LNCAP (cell line): ENCODE results near the gene IKZF3.

Source experiments
- CTCF ChIP-seq: fragments of 450-650 bp; IDR thresholded peaks from 2 replicates; pipeline ENCODE4 v1.5.1; 2017; ENCODE audit warnings: mild to moderate bottlenecking

IKZF3 gene

DNA sequence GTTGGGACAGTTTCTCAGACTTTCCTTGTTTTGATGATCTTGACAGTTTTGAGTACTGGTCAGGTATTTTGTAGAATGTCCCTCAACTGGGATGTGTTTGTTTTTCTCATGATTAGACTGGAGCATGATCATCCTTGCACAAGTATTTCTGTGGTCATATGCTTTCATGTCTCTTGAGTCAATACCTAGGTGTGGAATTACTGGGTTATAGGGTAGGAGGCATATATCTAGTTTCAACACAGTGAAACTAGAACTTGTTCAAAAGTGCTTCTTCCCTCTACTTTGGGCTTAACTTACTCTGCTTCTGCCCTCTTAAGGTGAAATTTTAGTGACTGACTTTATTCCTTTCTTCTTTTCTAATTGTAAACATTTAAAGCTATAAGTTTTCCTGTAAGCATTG is 30.1 kb downstream of the IKZF3 start:
- TF ChIP-seq CTCF = no peak

DNA sequence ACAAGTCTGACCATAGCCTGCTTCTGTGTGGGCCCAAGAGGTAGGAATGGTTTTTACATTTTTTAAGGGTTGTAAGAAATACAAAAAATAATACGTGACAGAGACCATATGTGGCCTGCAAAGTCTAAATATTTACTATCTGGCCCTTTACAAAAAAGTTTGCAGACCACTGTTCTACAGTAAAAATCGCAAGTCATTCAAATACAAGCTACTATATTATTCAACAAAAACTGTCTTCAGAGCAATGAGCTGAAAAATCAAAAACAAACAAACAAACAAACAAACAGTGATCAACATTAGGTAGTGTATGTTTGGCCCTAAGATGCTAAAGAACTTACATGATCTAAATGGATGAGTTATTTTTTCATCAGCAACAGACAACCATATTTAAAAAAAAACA is 32.5 kb downstream of the IKZF3 start:
- no peak for TF ChIP-seq CTCF

DNA sequence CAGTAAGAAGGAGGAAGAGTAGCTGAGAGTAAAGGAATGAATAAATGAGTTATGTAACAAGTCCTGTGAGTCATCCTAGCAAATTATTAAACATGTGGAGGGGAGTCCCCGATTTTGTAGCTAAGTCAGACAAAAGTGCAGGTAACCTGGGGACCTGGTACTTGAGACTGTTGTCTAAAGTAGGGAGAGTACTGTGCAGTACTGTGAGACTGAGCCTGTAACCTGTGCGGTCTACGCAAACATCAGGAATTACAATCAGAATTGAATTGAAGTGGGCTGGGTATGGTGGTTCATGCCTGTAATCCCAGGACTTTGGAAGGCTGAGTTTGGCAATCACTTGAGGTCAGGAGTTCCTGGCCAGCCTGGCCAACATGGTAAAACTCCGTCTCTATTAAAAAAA is 35.7 kb downstream of the IKZF3 start:
- TF ChIP-seq CTCF = no peak

DNA sequence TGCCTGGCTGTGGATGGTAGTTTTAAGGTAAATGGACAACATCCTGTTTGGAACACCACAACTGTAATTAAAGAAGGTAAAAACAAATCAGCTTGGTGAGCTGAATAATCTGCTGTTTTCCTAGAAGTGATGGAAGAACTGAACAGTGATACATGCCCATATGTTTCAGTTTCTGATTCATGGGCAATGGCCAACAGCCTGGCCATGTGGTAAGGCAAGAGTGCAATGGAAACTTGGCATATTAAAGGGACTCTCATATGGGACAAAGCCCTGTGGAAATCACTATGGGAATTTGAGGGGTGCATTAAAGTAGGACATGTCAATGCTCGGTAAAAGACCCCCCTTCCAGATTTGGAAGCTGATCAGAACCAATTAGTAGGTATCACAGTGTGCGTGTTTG is 37.8 kb downstream of the IKZF3 start:
- no peak for TF ChIP-seq CTCF

DNA sequence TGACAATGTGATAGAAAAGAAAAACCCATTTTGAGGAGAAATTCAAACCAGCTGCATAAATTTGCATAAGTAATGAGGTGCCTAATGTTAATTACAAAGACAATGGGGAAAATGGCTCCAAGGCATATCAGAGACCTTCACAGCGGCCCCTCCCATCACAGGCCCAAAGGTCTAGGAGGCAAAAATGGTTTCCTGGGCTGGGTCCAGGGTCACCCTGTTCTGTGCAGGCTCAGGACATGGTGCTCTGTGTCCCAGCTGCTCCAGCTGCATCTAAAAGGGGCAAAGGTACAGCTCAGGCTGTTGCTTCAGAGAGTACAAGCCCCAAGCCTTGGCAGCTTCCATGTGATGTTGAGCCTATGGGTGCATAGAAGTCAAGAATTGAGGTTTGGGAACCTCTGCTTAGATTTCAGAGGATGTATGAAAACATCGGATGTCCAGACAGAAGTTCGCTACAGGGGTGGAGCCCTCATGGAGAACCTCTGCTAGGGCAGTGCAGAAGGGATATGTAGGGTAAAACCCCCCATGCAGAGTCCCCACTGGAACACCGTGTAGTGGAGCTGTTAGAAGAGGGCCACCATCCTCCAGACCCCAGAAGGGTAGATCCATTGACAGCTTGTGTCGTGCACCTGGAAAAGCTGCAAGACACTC is 40.6 kb downstream of the IKZF3 start:
- TF ChIP-seq CTCF = no peak

DNA sequence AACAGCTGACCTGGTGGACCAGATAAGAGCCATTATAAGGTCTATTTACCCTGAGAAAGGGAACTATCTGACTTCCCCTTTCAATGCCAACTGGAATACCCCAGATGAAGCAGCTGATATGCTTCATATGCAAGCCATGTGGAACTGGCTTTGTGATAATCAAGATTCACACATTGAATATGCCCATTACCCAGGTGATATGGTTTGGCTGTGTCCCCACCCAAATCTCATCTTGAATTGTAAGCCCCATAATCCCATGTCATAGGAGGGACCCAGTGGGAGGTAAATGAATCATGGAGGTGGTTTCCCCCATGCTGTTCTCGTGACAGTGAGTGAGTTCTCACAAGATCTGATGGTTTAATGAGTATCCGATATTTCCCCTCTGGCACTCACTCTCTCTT is 42.1 kb downstream of the IKZF3 start:
- no peak for TF ChIP-seq CTCF

GRCh38 chr17:39820987-39821386 is 43.1 kb downstream of the IKZF3 start:
- TF ChIP-seq CTCF = no peak

DNA sequence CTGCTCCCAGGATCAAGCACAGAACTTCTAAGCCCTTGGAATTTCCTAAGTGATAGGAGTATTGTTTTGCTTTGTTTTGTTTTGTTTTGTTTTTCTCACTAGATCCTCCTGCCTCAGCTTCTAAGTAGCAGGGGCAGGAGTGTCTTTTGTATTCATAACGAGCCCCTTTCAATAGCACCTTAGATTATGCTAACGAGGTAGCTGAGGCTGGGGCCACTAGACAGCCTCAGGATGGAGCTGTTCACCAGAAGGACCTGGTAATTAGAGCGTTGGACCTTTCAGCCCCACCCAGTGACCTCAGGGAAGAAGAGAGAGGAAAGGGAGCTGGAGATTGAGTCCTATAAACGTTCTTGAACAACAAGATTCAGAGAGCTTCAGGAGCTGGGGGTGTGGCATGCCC is 43.6 kb downstream of the IKZF3 start:
- no peak for TF ChIP-seq CTCF
